ENCODE data around the gene ZC3HAV1. TPM values are rescaled to one million over a fixed set of nuclear protein-coding genes. Genes with fewer than 3 reads are reported as not detected.
"Not testable (repeated sequence)": the region's sequence is repeated elsewhere in the genome, so short reads cannot be mapped to it uniquely, and the experiment has no call there.

ZC3HAV1 gene
- 10 to 100 TPM; 78.5 to 93.0 (median 82.4) TPM for total RNA-seq

DNA sequence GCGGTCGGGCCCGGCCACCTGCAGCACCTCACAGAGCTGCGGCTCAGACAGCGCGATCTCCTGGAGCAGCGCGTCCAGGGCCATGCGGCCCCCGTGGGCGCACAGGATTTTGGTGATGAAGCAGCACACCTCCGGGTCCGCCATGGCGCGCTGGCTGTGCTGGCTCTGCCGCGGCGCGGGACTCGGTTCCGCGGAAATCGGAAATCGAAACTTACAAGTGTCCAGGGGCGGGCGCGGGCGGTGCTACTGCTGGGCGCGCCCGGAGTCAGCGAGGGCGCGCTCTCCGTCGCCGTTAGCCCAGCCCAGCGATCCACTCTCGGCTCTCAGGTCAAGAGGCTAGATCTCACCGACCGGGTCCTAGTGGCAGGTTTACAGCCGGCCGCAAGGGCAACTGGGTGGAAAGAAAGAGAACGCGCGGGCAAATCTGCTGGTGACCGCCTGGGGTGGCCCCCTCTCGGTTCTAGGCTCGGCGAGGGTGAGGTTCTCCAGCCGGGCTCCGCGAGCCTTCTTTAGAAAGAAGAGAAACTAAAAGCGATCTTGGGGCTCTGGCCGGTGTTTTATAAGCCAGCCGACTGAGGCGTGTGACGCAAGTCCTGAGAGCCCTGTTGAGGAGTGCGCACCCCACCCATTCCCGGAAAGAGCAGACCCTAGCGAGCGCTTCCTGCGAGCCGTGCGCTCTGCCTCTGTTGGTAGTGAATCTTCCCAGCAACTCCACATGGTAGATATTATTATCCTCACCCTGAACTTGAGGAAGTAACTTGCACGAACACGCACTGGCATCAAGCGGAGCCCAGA is at the start of gene ZC3HAV1:
ZC3HAV1 (minus strand) TSS at position 533 of the 795 bp plus-strand sequence; CDS start at position 144, 389 bp downstream.
- H3K9me3 Mint-ChIP-seq = peaks cover 4% of the 10 kb centered on the region
- DNase-seq (peak; percentile 86), ATAC-seq (peak; percentile 77 to 82)
- H3K4me1 Mint-ChIP-seq (ENCODE audit: low read depth) = peaks cover 38% of the 10 kb centered on the region
- H3K4me3 Mint-ChIP-seq = peak within 1 kb of the TSS; percentile 98
- H3K36me3 Mint-ChIP-seq (ENCODE audit: insufficient read depth) = peaks cover 18% of the 10 kb centered on the region
- H3K27me3 Mint-ChIP-seq (ENCODE audit: low read depth) = no peaks in the 10 kb centered on the region

DNA sequence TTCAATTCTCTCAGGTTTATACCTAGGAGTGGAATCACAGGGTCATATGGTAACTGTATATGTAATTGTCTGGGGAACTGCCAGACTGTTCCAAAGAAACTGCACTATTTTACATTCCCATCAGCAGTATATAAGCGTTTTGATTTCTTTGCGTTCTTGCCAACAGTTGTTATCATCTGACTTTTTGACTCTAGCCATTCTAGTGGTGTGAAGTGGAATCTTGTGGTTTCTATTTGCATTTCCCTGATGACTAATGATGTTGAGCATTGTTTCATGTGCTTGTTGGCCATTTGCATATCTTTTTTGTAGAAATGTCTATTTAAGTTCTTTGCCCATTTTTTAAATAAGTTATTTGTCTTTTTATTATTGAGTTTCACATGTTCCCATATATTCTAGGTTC is 44.3 kb upstream of the ZC3HAV1 start:
- H3K4me3 Mint-ChIP-seq = no peak overlapping the region
- ATAC-seq = peak; percentile 76 to 78

DNA sequence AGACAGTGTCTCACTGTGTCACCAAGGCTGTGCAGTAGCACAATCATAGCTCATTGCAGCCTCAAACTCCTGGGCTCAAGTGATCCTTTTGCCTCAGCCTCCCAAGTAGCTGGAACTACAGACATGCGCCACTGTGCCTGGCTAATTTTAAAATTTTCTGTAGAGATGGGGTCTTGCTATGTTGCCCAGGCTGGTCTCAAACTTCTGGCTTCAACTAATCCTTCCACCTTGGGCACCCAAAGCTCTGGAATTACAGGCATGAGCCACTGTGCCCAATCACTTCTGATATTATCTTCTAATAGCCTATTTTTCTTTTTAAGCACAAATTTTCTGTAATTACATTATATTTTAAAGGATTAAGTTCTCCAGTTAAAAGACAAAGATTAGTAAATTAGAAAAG is 42.6 kb upstream of the ZC3HAV1 start:
- DNase-seq (no peak), ATAC-seq (no peak)
- H3K4me3 Mint-ChIP-seq = no peak overlapping the region
- H3K27me3 Mint-ChIP-seq (ENCODE audit: low read depth) = no peaks in the 10 kb centered on the region
- H3K36me3 Mint-ChIP-seq (ENCODE audit: insufficient read depth) = peaks cover 17% of the 10 kb centered on the region
- no peaks in the 10 kb centered on the region for H3K9me3 Mint-ChIP-seq
- peaks cover 9% of the 10 kb centered on the region for H3K4me1 Mint-ChIP-seq (ENCODE audit: low read depth)

More for the DNA sequence above, 44.3 kb upstream of the ZC3HAV1 start:
- Mint-ChIP-seq H3K4me1 (ENCODE audit: low read depth) (peaks cover 9% of the 10 kb centered on the region), H3K27me3 (ENCODE audit: low read depth) (no peaks in the 10 kb centered on the region), H3K36me3 (ENCODE audit: insufficient read depth) (peaks cover 10% of the 10 kb centered on the region), H3K9me3 (no peaks in the 10 kb centered on the region)
- DNase-seq = no peak

DNA sequence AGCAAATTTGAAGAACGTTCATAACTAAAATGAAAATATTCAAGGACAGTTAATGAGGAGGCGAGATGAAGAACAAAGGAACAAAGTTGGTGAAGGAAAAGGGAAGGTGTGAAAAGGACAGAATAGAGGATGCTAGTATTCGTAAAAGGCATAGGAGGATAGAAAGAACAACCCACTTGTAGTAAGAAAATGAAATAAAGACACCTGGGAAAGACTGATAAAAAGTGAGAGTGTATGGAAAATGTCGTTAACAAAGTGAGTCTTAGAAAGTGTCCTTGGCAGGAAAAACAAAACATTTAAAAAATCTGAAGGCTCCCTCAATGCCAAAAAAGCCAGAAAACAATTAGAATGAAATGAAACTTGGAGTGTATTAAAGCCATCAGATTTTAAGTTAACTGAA is 29.6 kb upstream of the ZC3HAV1 start:
- Mint-ChIP-seq H3K36me3 (ENCODE audit: insufficient read depth) (peaks cover 7% of the 10 kb centered on the region), H3K4me3 (no peak overlapping the region), H3K4me1 (ENCODE audit: low read depth) (peaks cover under 1% of the 10 kb centered on the region), H3K27me3 (ENCODE audit: low read depth) (no peaks in the 10 kb centered on the region), H3K9me3 (no peaks in the 10 kb centered on the region)
- DNase-seq = no peak
- ATAC-seq = no peak

DNA sequence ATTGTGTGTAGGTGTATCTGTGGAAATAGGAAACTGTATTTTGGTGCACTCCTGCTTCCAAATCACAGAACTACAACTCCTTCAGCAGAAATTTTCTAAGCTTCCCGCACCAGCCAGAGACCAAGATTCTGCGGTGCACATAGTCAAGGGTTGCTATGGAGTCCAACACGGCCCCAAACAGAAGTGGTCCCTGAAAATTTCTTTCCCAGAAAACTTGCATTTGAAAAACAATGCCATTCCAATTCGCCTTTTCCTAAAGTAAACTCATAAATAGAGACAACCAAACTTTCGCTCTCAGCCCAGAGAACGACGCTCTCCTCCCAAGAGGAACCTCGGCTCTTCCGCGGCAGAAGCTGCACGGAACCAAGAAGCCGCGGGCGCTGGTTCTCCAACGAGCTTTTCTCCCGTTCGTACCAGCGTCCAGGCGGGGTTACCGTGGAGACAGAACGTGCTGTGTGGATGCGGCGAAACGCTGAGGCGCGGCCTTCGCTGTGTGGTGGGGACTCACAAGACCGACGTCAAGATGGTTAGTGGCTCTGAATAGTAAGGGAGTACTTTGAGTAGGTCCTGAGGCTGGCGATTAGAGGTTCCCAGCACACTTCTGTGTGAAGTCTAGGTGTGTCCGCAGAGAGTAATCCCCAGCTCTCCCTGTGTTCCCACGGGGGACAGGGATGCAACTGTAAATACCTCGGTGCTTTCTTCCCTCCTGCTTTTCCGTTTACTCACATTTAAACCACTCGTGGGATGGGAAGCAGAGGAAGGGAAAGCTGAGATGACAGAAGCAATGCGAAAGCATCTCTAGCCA is 24.0 kb upstream of the ZC3HAV1 start:
- H3K27me3 Mint-ChIP-seq (ENCODE audit: low read depth) = no peaks in the 10 kb centered on the region
- peaks cover 1% of the 10 kb centered on the region for H3K36me3 Mint-ChIP-seq (ENCODE audit: insufficient read depth)
- no peaks in the 10 kb centered on the region for H3K9me3 Mint-ChIP-seq
- peaks cover 17% of the 10 kb centered on the region for H3K4me1 Mint-ChIP-seq (ENCODE audit: low read depth)
- H3K4me3 Mint-ChIP-seq = peak overlapping the region; percentile 84
- peak; percentile 82 for DNase-seq
- ATAC-seq = peak; percentile 100

DNA sequence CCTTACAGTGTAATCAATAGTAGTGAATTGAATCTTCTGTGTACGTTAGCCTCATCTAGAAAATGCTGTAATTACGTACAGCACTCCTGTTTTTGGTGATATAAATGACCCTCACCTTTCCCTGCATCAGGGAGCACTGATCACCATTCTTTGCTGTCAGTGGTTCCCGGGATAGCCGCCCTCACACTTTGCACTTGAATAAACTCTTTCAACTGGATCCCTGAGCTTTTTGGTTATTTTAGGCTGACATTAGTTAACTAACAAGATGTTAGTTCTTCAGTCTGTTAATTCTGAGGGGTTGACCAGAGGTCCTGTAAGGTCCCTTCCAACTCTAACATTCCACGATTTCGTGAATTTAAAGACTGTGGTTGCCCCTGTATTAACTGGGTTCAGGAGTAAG is 23.4 kb upstream of the ZC3HAV1 start:
- peaks cover 1% of the 10 kb centered on the region for H3K36me3 Mint-ChIP-seq (ENCODE audit: insufficient read depth)
- ATAC-seq (no peak), DNase-seq (no peak)
- H3K4me1 Mint-ChIP-seq (ENCODE audit: low read depth) = peaks cover 17% of the 10 kb centered on the region
- H3K27me3 Mint-ChIP-seq (ENCODE audit: low read depth) = no peaks in the 10 kb centered on the region
- no peaks in the 10 kb centered on the region for H3K9me3 Mint-ChIP-seq
- peak overlapping the region; percentile 84 for H3K4me3 Mint-ChIP-seq

DNA sequence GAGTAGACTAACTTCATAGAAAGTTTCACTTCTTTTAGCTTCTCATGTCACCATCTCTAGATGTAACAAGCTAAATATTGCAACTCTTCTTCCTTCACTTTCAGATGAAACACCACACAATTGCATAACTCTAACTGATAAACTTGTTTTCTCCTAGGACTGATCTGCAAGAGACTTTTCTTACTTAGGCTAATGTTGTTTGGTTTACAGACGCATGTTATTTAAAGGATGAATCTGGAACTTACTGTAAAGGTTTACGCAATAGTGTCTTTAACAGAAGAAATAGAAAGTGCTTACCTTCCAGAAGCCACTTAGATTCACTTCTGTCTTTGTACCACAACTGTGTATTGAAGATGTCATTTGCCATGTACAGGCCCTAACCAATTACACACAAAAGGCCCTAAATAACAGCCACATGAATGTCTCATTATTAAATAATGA is 22.1 kb upstream of the ZC3HAV1 start:
- H3K9me3 Mint-ChIP-seq = no peaks in the 10 kb centered on the region
- H3K27me3 Mint-ChIP-seq (ENCODE audit: low read depth) = no peaks in the 10 kb centered on the region
- no peak for ATAC-seq
- no peak for DNase-seq
- H3K4me1 Mint-ChIP-seq (ENCODE audit: low read depth) = peaks cover 25% of the 10 kb centered on the region
- H3K4me3 Mint-ChIP-seq = no peak overlapping the region
- H3K36me3 Mint-ChIP-seq (ENCODE audit: insufficient read depth) = peaks cover under 1% of the 10 kb centered on the region

DNA sequence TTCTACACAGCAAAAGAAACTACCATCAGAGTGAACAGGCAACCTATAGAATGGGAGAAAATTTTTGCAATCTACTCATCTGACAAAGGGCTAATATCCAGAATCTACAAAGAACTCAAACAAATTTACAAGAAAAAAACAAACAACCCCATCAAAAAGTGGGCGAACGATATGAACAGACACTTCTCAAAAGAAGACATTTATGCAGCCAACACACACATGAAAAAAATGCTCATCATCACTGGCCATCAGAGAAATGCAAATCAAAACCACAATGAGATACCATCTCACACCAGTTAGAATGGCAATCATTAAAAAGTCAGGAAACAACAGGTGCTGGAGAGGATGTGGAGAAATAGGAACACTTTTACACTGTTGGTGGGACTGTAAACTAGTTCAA is 20.3 kb upstream of the ZC3HAV1 start:
- H3K4me3 Mint-ChIP-seq; H3K27me3 Mint-ChIP-seq (ENCODE audit: low read depth); H3K36me3 Mint-ChIP-seq (ENCODE audit: insufficient read depth); H3K9me3 Mint-ChIP-seq; ATAC-seq; DNase-seq: not testable (repeated sequence)
- peaks cover 28% of the 10 kb centered on the region for H3K4me1 Mint-ChIP-seq (ENCODE audit: low read depth)

DNA sequence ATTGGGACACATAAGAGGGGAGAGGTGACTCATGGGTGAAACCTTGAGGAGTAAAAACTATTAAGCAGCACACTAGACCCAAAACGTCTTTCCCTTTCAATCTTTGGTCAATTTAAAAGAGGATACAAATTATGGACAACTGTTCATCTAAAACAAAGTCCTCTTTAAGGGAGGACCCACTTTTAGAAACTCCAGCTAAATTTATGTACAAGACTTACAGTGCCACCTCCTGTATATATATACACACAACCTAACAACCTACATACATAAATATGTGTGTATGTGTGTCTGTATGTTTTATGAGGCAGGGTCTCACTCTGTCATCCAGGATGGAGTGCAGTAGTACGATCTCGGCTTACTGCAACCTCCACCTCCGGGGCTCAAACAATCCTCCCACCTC is 18.1 kb upstream of the ZC3HAV1 start:
- Mint-ChIP-seq H3K4me3 (no peak overlapping the region), H3K36me3 (ENCODE audit: insufficient read depth) (no peaks in the 10 kb centered on the region), H3K27me3 (ENCODE audit: low read depth) (no peaks in the 10 kb centered on the region), H3K4me1 (ENCODE audit: low read depth) (peaks cover 27% of the 10 kb centered on the region), H3K9me3 (no peaks in the 10 kb centered on the region)
- ATAC-seq = no peak
- no peak for DNase-seq

DNA sequence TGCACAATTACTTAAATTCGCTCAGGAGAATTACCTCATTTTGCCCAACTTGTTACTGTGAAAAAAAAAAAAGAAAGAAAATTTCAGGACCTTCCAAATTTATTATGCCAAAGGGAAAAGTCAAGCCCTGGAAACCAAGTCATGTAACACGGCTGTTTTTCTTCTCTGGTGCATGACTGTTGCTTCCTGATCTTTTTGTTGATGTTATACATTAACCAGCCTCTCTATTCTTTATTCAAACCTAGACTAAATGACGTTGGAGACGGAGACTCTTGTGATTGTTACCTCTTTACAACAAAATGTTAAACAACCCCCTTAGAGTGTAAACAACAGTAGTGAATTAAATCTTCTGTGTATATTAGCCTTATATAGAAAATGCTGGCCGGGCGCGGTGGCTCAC is 16.1 kb upstream of the ZC3HAV1 start:
- H3K9me3 Mint-ChIP-seq = no peaks in the 10 kb centered on the region
- H3K36me3 Mint-ChIP-seq (ENCODE audit: insufficient read depth) = no peaks in the 10 kb centered on the region
- no peak for DNase-seq
- H3K4me1 Mint-ChIP-seq (ENCODE audit: low read depth) = peaks cover 23% of the 10 kb centered on the region
- no peak overlapping the region for H3K4me3 Mint-ChIP-seq
- no peaks in the 10 kb centered on the region for H3K27me3 Mint-ChIP-seq (ENCODE audit: low read depth)
- ATAC-seq = no peak

DNA sequence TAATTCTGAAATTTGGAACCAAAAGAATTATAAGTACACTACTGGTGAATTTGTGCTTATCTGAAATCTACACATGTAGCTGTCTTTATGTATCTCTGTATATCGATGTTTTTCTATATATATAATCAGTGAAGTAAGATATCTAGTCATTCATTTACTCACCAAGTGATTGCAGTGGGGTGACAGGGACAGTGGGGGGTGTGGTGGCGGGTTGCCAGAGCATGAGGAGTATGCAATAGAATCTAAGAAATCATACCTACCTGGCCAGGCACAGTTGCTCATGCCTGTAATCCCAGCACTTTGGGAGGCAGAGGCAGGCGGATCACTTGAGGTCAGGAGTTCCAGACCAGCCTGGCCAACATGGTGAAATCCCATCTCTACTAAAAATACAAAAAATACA is 15.5 kb upstream of the ZC3HAV1 start:
- not testable (repeated sequence) for ATAC-seq; H3K9me3 Mint-ChIP-seq; H3K4me3 Mint-ChIP-seq; H3K27me3 Mint-ChIP-seq (ENCODE audit: low read depth); H3K36me3 Mint-ChIP-seq (ENCODE audit: insufficient read depth); DNase-seq
- peaks cover 23% of the 10 kb centered on the region for H3K4me1 Mint-ChIP-seq (ENCODE audit: low read depth)

DNA sequence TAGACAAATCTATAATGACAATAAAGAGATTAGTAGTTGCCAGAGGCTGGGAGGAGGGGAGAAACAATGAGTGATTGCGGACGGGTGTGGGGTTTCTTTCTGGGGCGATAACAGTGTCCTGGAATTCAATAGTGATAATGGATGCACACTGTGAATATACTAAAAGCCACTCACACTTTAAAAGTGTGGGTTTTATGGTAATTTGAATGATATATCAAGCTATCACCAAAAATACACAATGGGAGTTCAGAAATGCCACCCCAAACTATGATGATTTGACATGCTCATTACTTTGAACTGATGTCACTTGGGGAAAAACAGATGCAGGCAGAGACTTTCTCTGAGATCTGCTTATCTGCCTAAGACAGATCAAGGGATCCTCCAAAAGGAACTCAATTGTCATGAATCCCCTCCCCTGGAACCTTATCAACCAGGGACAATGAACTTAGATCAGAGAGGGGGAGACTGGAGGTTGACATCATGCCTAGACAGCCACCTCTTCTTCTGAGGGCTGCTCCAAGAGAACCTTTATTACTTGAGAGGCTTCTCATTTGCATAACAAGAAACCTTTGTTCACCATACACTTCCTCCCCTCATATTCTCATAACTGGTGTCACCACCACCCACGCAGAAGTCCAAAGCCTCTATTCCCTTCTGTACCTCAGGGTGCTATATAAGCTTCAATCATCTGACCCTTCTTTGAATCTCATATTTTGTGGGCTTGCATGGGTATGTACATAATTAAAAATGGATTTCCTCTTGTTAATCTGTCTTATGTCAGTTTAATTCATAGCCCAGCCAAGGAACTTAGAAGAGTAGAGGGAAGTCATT is 14.8 kb upstream of the ZC3HAV1 start:
- peaks cover 26% of the 10 kb centered on the region for H3K4me1 Mint-ChIP-seq (ENCODE audit: low read depth)
- peak; percentile 88 to 90 for ATAC-seq
- no peaks in the 10 kb centered on the region for H3K36me3 Mint-ChIP-seq (ENCODE audit: insufficient read depth)
- no peaks in the 10 kb centered on the region for H3K9me3 Mint-ChIP-seq
- no peak overlapping the region for H3K4me3 Mint-ChIP-seq
- no peak for DNase-seq
- no peaks in the 10 kb centered on the region for H3K27me3 Mint-ChIP-seq (ENCODE audit: low read depth)

DNA sequence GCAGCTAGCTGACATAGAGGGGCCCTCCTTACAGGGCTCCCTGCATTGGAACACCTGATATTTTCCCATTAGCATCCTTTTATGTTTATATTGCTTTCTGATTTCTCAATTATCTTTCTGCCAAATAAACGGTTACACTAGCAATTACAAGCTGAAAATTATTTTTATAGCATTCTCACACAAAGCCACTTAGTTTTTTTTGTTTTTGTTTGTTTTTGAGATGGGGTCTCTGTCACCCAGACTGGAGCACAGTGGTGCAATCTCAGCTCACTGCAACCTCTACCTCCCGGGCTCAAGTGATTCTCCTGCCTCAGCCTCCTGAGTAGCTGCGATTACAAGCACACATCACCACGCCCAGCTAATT is 9.9 kb upstream of the ZC3HAV1 start:
- ATAC-seq (no peak), DNase-seq (no peak)
- no peaks in the 10 kb centered on the region for H3K36me3 Mint-ChIP-seq (ENCODE audit: insufficient read depth)
- peaks cover 41% of the 10 kb centered on the region for H3K4me1 Mint-ChIP-seq (ENCODE audit: low read depth)
- no peaks in the 10 kb centered on the region for H3K9me3 Mint-ChIP-seq
- H3K4me3 Mint-ChIP-seq = peak overlapping the region; percentile 58
- H3K27me3 Mint-ChIP-seq (ENCODE audit: low read depth) = no peaks in the 10 kb centered on the region

DNA sequence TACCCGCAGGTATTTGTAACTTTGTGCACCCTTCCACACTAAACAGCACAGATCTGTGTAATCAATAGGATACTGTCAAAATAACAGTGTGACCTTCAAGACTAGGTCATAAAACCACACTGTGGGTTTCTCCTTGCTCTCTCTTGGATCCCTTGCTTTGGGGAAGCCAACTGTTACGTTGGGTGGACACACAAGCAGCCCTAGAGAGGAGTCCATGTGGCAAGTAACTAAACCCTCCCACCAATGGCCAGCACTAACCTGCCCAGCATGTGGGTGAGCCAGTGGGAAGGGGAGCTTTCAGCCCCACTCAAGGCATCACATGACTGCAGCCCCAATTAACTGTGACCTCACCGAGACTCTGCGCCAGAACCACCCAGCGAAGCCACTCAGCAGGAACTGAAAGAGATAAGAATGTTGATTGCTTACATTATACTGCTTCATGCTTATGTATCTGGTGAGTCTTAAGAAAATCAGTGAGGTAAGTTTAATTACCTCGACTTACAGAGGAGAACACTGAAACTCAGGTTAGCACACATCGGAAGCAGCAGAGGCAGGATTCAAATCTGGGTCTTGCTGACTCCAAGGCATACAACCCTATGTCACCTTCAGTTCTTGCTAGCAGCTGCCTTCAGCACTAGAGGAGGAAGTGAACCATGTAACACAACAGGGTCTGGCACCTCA is 9.4 kb upstream of the ZC3HAV1 start:
- Mint-ChIP-seq H3K4me3 (peak overlapping the region; percentile 58), H3K4me1 (ENCODE audit: low read depth) (peaks cover 38% of the 10 kb centered on the region), H3K27me3 (ENCODE audit: low read depth) (no peaks in the 10 kb centered on the region), H3K9me3 (no peaks in the 10 kb centered on the region), H3K36me3 (ENCODE audit: insufficient read depth) (no peaks in the 10 kb centered on the region)
- ATAC-seq (peak; percentile 46 to 67), DNase-seq (no peak)

Data from activated T-cell treated with anti-CD3 and anti-CD28 coated beads, Interleukin-2, amount 50 U/mL, for 4 hours (primary cell).